ENCODE results near the gene SCARB1. TPM values are rescaled to one million over a fixed set of nuclear protein-coding genes. Genes with fewer than 3 reads are reported as not detected.
"Not testable (repeated sequence)": the region's sequence is repeated elsewhere in the genome, so short reads cannot be mapped to it uniquely, and the experiment has no call there.

Gene SCARB1, protein sequence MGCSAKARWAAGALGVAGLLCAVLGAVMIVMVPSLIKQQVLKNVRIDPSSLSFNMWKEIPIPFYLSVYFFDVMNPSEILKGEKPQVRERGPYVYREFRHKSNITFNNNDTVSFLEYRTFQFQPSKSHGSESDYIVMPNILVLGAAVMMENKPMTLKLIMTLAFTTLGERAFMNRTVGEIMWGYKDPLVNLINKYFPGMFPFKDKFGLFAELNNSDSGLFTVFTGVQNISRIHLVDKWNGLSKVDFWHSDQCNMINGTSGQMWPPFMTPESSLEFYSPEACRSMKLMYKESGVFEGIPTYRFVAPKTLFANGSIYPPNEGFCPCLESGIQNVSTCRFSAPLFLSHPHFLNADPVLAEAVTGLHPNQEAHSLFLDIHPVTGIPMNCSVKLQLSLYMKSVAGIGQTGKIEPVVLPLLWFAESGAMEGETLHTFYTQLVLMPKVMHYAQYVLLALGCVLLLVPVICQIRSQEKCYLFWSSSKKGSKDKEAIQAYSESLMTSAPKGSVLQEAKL
- total RNA-seq: 7.6 and 11.9 TPM in 2 replicates

DNA sequence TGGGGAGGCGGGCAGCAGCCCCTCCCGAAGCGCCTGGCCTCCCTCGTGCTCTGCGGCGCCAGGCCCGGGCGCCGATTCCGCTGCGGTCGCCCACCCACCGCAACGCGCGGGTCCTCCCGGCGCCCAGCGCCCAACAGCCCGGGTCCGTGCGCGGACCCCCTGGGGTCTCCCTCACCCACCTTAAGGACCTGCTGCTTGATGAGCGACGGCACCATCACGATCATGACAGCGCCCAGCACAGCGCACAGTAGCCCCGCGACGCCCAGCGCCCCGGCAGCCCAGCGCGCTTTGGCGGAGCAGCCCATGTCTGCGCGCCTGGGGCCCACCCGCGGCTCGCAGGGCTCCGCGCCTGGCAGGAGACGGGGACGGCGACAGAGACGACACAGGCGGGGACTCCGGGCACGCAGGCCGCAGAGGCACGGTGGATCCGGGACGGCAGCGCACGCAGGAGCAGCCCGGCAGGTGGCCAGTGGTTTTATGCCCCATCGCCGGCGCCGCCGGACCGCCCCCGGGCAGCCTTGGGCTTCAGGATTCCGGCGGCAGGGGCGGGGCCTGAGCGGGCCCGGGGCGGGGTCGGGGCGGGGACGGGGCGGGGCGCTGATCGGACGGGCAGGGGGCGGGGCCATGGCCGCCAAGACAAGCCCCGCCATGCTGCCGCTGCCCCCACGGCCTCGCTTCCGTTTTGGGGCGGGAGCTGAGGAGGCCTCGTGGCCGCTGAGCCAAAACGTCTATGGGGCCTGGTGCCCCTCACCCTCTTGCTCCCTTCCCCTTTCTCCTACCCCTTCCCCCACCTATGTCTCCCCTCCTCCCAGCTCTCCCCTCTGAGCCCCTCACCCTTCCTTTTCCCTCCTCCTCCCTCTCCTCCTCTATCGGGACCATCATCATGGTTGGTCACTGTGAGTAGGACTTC lies at the start of gene SCARB1:
SCARB1 (minus strand) TSS at position 449 of the 910 bp plus-strand sequence; CDS start at position 305, 144 bp downstream.
- peak; percentile 76 to 84 for DNase-seq (ENCODE audit: low read depth in 2 of 2)

DNA sequence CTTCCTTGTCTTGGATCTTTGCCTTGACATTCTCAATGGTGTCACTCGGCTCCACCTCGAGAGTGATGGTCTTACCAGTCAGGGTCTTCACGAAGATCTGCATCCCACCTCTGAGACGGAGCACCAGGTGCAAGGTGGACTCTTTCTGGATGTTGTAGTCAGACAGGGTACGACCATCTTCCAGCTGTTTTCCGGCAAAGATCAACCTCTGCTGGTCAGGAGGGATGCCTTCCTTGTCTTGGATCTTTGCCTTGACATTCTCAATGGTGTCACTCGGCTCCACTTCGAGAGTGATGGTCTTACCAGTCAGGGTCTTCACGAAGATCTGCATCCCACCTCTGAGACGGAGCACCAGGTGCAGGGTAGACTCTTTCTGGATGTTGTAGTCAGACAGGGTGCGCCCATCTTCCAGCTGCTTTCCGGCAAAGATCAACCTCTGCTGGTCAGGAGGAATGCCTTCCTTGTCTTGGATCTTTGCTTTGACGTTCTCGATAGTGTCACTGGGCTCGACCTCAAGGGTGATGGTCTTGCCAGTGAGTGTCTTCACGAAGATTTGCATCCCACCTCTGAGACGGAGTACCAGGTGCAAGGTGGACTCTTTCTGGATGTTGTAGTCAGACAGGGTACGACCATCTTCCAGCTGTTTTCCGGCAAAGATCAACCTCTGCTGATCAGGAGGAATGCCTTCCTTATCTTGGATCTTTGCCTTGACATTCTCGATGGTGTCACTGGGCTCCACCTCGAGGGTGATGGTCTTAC lies 49.0 kb upstream of the SCARB1 start:
- not testable (repeated sequence) for DNase-seq (ENCODE audit: low read depth in 2 of 2)

DNA sequence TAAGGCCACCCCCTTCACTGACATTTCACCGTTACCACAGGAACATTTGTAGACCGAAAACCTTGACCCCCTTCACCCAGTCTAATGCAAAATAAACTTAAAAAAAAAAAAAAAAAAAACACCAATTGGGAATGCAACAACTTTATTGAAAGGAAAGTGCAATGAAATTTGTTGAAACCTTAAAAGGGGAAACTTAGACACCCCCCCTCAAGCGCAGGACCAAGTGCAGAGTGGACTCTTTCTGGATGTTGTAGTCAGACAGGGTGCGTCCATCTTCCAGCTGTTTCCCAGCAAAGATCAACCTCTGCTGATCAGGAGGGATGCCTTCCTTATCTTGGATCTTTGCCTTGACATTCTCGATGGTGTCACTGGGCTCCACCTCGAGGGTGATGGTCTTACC lies 47.9 kb upstream of the SCARB1 start:
- DNase-seq (ENCODE audit: low read depth in 2 of 2): not testable (repeated sequence)

DNA sequence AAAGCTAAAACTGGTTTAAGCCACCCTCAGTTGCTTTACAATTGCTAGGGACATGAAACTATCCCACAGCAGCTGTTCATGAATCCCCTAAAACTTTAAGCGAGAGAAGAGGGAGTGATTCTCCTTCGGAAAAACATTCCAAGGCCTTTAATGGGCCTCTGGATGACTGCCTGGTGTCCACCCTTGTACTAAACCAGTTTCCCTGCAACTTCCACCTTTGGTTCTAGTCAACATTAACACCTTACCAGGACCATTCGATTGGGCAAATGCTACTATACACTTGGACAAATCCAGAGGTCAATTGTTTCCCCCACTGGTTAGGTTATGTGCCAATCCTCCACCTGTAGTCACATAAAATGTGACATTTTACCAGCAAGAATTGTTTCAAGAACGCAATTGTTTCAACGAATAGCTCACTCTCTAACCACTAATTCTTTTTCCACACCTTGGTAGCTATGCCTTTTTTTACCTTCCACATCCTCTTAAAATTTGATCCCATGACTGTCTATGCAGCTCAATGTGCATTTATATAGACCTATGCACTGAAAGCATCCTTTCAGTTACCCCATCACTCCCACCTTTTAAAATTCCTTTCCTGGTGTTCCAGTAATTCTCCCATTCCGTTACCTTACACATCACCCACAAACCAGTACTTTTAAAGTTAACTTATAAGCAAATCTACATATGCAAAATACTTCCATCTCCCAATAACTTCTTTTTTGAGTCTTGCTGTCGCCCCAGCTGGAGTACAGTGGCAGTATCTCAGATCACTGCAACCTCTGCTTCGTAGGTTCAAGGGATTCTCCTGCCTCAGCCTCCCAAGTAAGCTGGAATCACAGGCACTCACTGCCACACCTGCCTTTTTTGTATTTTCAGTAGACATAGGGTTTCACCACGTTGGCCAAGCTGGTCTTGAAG lies 47.2 kb upstream of the SCARB1 start:
- DNase-seq (ENCODE audit: low read depth in 2 of 2): peak in 1 of 2 donors; percentile 40

DNA sequence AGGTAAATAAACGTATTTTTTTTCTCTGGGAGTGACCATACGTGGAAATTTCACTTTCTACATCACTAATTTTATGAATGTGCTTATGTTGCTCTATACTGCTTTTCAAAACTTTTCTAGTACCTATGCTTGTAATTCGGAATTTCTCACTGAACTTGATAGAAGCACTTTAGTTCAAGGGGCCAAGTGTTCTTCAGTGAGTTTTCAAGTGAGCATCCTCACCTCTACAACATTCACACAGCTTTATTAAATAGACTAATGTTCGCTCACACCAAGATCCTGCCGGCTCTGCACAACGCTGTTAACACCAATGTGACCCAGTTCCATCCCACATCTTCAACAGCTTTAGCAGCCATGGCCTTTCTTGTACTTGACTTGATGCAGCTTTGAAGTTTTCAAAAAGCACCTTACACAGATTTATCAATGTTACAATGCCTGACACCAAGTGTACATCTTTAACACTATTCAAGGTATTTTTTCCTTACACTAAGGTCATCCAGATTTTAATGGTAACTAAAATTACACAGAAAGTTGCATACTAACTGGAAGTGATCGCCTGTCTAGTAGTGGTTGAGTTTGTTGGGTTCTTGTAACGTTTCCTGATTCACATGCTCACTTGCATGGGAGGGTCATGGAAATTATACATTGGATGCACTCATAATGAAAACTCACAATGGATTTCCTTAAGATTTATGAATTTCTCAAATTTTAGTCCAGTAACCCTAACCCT lies 46.3 kb upstream of the SCARB1 start:
- DNase-seq (ENCODE audit: low read depth in 2 of 2): peak; percentile 34 to 44

DNA sequence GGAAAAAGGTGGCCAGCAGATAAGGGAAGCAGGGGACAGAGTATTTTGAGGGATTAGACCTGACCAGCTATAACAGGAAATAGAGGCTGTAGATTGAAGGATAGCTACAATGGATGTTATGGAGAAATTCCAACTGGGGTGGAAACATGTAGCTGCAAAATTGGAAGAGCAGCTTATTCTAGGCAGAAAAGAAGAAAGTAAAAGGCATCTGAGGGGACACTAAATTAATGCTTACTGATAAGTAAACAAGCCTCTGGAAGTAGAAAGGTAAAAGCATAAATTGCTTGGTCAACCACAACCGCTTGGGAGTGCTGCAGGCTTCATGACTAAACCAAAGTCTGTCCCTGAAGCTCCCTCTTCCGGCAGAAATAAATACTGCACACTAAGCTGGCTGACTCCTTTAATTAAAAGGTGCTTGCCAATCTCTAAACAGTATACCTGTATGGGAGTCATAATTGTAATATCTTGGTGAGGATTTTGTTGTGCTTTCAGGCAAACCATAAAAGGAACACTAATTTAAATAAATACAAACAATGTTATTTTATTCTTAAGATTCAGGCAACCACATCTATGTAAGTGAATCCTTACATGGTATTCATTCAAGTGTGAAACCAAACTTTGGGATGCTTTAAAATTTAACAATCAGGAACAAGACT lies 43.1 kb upstream of the SCARB1 start:
- DNase-seq (ENCODE audit: low read depth in 2 of 2): peak; percentile 94 to 96

DNA sequence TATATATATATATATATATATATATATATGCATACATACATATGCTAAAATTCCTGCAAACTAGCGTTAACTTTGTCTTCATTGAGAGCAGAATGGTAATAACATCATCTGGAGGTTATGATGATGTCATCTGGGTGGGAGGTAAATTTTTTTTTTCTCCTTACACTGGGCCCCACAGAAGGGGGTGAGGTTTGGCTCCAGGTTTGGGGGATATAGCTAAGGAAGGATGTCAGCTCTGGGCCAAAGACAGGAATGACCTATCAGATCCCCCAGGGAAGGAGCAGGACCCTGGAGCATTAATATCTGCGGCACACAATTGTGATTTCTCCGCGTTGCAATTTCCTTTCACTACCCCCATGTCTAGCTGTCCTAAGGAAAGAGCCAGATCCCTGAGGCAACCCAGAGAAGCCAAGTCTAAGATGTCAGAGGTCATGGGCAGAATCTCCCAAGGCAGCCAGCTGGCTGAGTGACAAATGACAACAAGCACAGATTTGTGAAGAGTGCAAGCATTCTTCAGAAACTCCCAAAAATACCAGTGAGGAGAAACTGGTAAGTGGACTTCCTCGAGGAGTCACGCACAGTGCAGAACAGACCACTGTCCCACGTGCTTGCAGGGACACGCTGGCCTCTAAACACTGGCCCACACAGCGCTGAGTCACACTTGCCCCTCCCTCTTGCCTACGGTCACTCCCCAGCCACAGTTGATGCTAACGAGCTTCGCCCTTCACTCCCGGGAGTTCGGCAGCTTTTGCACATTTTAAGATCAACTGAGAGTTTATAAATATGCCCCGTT lies 40.8 kb upstream of the SCARB1 start:
- DNase-seq (ENCODE audit: low read depth in 2 of 2): peak; percentile 89 to 95

DNA sequence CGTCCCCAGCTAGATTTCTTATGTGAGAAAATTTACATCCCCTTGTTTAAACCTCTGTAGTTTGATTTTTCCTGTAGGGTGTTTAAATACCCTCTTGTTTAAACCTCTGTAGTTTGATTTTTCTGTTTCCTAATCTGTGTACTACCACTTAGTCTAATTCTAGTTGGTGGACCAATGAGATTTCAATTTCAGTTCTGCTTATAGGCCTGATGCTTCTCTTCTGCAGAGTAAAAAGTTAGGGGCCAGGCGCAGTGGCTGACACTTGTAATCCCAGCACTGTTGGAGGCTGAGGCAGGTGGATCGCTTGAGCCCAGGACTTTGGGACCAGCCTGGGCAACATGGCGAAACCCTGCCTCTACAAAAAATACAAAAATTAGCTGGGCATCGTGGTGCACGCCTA lies 39.3 kb upstream of the SCARB1 start:
- DNase-seq (ENCODE audit: low read depth in 2 of 2): no peak

DNA sequence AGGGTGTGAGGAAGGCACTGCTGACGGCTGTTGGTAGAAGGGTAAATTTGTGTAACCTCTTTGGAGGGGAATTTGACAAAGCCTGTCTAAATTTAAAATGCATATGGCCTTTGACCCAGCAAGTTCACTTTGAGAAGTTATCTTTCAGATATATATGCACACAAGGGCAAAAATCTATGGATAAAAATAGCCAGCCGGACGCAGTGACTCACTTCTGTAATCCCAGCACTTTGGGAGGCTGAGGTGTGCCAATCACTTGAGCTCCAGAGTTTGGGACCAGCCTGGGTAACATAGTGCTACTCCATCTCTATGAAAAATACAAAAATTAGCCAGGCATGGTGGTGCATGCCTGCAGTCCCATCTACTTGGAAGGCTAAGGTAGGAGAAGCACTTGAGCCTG lies 37.3 kb upstream of the SCARB1 start:
- DNase-seq (ENCODE audit: low read depth in 2 of 2): no peak

DNA sequence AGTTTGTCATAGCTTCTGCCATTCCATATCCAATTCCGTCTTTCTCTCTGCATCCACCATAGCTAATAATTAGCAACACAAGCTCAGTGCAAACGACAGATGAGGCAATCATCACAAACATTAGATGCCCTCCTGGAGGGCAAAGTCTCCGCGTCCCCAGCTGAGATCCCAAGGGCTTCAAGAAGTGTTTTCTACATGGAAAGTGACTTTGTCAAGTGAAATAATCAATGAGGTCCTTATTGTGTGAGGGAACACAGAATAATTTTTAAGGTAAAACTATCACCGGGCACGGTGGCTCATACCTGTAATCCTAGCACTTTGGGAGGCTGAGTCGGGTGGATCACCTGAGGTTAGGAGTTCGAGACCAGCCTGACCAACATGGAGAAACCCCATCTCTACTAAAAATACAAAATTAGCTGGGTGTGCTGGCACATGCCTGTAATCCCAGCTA lies 36.7 kb upstream of the SCARB1 start:
- not testable (repeated sequence) for DNase-seq (ENCODE audit: low read depth in 2 of 2)

DNA sequence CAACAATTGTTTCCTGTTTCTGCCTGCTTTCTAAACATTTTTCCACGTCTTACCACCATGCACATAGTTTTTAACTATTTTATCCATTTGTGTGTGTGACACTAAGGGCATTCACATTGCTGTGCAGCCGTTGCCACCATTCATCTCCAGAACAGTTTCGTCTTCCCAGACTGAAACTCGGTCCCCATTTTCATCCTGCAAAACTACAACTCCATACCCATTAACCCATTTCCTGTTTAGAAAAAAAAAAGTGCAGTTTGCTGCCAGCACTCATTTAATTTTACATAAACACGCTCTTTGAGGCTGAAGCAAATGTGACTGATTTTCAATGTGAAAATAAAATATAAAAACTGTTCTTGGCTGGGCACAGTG lies 35.2 kb upstream of the SCARB1 start:
- no peak for DNase-seq (ENCODE audit: low read depth in 2 of 2)

DNA sequence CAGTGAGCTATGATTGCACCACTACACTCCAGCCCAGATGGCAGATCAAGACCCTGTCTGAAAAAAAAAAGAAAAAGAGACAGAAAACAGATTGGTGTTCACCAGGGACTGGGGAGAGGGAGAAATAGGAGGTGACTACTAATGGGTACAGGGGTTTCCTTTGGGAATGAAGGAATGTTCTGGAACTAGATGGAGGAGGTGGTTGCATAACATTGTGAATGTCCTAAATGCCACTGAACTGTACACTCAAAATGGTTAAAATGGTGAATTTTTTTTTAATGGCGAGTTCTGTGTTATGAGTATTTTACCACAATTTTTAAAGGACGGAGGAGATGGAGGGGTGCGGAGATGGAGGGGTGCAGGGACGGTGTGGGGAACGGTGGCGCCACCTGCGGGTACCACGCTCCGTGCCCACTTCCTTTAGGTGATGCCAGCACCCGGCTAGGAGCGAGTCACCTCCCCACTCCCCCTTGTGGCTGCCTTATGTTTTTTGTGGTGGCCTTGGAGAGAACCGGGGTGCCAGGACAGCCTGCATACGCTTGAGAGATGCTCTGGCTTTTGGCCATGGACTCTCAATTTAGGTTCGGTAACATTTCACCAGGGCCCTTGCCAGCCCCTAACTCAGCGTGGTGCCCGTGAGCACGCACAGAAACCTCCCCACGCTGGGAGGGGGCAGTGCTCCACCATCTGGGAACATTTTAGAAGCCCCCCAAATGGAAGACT lies 34.7 kb upstream of the SCARB1 start:
- DNase-seq (ENCODE audit: low read depth in 2 of 2): peak; percentile 44 to 57

DNA sequence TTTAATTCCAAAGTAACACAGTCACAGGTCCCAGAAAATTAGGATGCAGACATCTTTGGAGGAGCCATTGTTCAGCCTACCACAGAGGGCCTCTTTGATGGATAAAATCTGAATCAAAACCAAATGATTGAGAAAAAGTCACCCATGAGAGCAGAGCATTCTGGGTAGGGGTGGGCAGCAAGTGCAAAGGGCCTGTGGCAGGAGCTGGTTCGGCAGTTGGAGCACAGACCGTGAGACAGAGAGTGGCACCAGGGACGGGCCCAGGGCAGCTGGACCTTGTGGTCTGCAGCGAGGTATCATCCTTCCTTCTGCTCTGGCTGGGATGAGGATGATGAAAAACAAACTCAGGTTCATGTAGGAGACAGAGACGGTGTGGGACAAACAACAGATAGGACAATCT lies 32.8 kb upstream of the SCARB1 start:
- no peak for DNase-seq (ENCODE audit: low read depth in 2 of 2)

DNA sequence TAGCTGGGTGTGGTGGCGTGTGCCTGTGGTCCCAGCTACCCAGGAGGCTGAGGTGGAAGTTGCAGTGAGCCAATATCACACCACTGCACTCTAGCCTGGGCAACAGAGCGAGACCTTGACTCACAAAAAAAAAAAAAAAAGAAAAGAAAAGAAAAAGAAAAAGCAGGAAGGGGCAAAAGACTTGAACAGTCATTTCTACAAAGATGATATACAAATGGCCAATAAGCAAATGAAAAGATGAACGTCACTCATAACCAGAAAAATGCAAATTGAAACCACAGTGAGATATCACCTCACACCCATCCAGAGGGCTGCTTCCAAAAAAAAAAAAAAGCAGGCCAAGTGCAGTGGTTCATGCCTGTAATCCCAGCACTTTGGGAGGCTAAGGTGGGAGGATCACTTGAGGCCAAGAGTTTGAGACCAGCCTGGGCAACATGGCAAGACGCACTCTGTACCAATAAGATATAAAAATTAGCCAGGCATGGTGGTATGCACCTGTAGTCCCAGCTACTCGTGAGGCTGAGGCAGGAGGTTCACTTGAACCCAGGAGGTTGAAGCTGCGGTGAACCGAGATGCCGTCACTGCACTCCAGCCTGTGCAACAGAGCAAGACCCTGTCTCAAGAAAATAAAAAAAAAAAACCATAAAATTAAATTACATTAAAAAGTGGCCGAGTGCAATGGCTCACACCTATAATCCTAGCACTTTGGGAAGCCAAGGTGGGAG lies 30.3 kb upstream of the SCARB1 start:
- DNase-seq (ENCODE audit: low read depth in 2 of 2): no peak

DNA sequence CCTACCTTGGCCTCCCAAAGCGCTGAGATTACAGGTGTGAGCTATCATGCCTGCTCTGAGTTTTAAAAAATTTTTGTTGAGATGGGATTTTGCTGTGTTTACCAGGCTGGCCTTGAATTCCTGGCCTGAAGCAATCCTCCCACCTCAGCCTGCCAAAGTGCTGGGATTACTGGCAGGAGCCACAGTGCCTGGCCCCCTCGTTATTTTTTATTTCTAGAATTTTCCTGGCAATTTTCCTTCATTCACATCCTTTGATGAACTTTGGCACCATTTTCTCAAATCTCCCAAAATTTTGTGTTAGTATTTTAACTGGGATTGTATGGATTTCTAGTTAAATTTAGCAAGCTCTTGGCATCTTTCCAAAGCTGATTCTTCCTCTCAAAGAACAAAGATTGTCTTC lies 24.6 kb upstream of the SCARB1 start:
- peak in 1 of 2 donors; percentile 59 for DNase-seq (ENCODE audit: low read depth in 2 of 2)

DNA sequence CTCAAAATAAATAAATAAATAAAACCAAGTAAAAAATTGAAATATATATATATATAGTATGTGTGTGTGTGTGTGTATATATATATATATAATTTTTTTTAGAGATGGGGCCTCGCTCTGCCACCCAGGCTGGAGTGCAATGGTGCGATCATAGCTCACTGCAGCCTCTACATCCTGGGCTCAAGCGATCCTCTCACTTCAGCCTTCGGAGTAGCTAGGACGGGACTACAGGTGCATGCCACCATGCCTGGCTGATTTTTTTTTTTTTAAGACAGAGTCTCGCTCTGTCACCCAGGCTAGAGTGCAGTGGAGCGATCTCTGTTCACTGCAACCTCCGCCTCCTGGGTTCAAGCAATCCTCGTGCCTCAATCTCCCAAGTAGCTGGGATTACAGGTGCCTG lies 24.1 kb upstream of the SCARB1 start:
- not testable (repeated sequence) for DNase-seq (ENCODE audit: low read depth in 2 of 2)

All from lung microvascular endothelial cell (primary cell).